Endodermal cell (in vitro differentiated cells): ENCODE measurements around the gene CHL1. TPM values are rescaled to one million over a fixed set of nuclear protein-coding genes. Genes with fewer than 3 reads are reported as not detected.

Experiments used
- DNase-seq: peaks from one replicate; pipeline ENCODE4 v3.0.0-alpha.2; 2017
- H3K27ac ChIP-seq: 2 replicates; pipeline ENCODE4 v1.5.1; 2013; ENCODE audit warnings: mild to moderate bottlenecking, low read depth, low read length, moderate library complexity
- H3K27me3 ChIP-seq: 2 replicates; pipeline ENCODE4 v1.6.1; 2013; ENCODE audit warnings: mild to moderate bottlenecking, low read length, moderate library complexity; ENCODE audit not compliant: insufficient read depth, control insufficient read depth, poor library complexity, severe bottlenecking
- H3K36me3 ChIP-seq: 2 replicates; pipeline ENCODE4 v1.7.0; 2013; ENCODE audit warnings: mild to moderate bottlenecking, low read length, moderate library complexity; ENCODE audit not compliant: control insufficient read depth, insufficient read depth
- H3K4me1 ChIP-seq: one replicate; pipeline ENCODE4 v1.7.0; 2013; ENCODE audit warnings: low read length; ENCODE audit not compliant: control insufficient read depth, insufficient read depth
- H3K4me3 ChIP-seq: 2 replicates; pipeline ENCODE4 v1.5.1; 2013; ENCODE audit warnings: mild to moderate bottlenecking, low read length, moderate library complexity
- H3K9ac ChIP-seq: 2 replicates; pipeline ENCODE4 v1.6.1; 2013; ENCODE audit warnings: mild to moderate bottlenecking, low read length, moderate library complexity; ENCODE audit not compliant: poor library complexity, severe bottlenecking; ENCODE audit errors: extremely low read depth
- H3K9me3 ChIP-seq: 2 replicates; pipeline ENCODE4 v1.6.1; 2013; ENCODE audit warnings: mild to moderate bottlenecking, low read length, moderate library complexity; ENCODE audit not compliant: control insufficient read depth
- H3K27ac Mint-ChIP-seq: 2 replicates; pipeline ENCODE4 v1.8.0; 2020; ENCODE audit warnings: mixed read lengths
- H3K27me3 Mint-ChIP-seq: 2 replicates; pipeline ENCODE4 v1.8.0; 2021; ENCODE audit warnings: mild to moderate bottlenecking, mixed read lengths; ENCODE audit not compliant: insufficient read depth
- H3K36me3 Mint-ChIP-seq: 2 replicates; pipeline ENCODE4 v1.8.0; 2020; ENCODE audit warnings: low read depth, mixed read lengths
- H3K4me1 Mint-ChIP-seq: 2 replicates; pipeline ENCODE4 v1.8.0; 2020; ENCODE audit warnings: mixed read lengths
- H3K4me3 Mint-ChIP-seq: 2 replicates; pipeline ENCODE4 v1.8.0; 2020; ENCODE audit warnings: mild to moderate bottlenecking, moderate library complexity, mixed read lengths
- H3K9me3 Mint-ChIP-seq: 2 replicates; pipeline ENCODE4 v1.8.0; 2020; ENCODE audit warnings: mild to moderate bottlenecking, mixed read lengths
- WGBS, 2 experiments: methylation state at CpG; one replicate each; pipeline versions ENCODE4 v1.1.5 to v1.1.7; 2013; ENCODE audit warnings: missing lambda C conversion rate in 2 of 2, mixed read lengths in 1 of 2; ENCODE audit not compliant: insufficient coverage in 1 of 2, insufficient read length in 1 of 2; 5-methylcytosine and 5-hydroxymethylcytosine counted together
- total RNA-seq, 2 donors: library from RNA; stranded (reverse); fragmentation: NEBNext Ultra II Directional in 1 of 2; extraction: Animal tissue kit (Norgen Biotek cat#: 25700) in 1 of 2; gene quantifications; 2 replicates in 1 of 2; 3 replicates in 1 of 2; pipeline ENCODE4 v1.2.1, GENCODE V29; 2021
- TF ChIP-seq, protein P1 (sequence below): fragments of 200-600 bp; sonication (generic); conservative IDR thresholded peaks from 2 replicates; pipeline ENCODE4 v1.5.0; 2021; ENCODE audit warnings: antibody characterized with exemption, mild to moderate bottlenecking

Gene CHL1
- total RNA-seq, 2 donors from 2014 or later, result 2.2 to 2.8 TPM

DNA sequence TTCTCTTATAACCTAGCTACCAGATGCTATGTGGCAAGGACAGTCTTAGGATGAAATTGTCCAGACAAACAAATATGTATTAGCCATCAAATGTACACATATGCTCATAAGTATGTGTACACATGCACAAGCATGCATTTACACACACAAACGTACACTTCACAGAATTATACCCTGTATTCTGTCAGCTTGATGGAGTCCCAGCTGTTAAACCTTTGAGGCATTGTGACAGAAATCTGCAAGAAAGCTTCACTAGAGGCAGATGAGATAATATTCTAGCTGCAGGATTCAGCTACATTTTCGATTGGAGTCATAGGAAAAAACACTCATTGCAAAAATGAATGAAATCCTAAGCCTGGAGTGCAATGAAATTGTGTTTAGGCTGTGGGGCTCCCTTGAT lies 110.6 kb downstream of the CHL1 start:
- Mint-ChIP-seq H3K36me3 (no peaks in the 10 kb centered on the region), H3K4me3 (no peak overlapping the region), H3K27me3 (peaks cover 86% of the 10 kb centered on the region), H3K9me3 (no peaks in the 10 kb centered on the region), H3K4me1 (peaks cover 5% of the 10 kb centered on the region), H3K27ac (no peak overlapping the region)
- H3K36me3 ChIP-seq, result no peaks in the 10 kb centered on the region
- TF ChIP-seq, protein P1, sequence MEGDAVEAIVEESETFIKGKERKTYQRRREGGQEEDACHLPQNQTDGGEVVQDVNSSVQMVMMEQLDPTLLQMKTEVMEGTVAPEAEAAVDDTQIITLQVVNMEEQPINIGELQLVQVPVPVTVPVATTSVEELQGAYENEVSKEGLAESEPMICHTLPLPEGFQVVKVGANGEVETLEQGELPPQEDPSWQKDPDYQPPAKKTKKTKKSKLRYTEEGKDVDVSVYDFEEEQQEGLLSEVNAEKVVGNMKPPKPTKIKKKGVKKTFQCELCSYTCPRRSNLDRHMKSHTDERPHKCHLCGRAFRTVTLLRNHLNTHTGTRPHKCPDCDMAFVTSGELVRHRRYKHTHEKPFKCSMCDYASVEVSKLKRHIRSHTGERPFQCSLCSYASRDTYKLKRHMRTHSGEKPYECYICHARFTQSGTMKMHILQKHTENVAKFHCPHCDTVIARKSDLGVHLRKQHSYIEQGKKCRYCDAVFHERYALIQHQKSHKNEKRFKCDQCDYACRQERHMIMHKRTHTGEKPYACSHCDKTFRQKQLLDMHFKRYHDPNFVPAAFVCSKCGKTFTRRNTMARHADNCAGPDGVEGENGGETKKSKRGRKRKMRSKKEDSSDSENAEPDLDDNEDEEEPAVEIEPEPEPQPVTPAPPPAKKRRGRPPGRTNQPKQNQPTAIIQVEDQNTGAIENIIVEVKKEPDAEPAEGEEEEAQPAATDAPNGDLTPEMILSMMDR, result no peak
- no peak overlapping the region for H3K4me3 ChIP-seq
- no peaks in the 10 kb centered on the region for H3K4me1 ChIP-seq
- 35 to 44% methylated on average over 2 of the region's 2 CpGs for WGBS, 2 experiments
- no peak for DNase-seq
- H3K27ac ChIP-seq, result no peak overlapping the region
- peaks cover 49% of the 10 kb centered on the region for H3K9me3 ChIP-seq
- no peak overlapping the region for H3K9ac ChIP-seq
- no peaks in the 10 kb centered on the region for H3K27me3 ChIP-seq

DNA sequence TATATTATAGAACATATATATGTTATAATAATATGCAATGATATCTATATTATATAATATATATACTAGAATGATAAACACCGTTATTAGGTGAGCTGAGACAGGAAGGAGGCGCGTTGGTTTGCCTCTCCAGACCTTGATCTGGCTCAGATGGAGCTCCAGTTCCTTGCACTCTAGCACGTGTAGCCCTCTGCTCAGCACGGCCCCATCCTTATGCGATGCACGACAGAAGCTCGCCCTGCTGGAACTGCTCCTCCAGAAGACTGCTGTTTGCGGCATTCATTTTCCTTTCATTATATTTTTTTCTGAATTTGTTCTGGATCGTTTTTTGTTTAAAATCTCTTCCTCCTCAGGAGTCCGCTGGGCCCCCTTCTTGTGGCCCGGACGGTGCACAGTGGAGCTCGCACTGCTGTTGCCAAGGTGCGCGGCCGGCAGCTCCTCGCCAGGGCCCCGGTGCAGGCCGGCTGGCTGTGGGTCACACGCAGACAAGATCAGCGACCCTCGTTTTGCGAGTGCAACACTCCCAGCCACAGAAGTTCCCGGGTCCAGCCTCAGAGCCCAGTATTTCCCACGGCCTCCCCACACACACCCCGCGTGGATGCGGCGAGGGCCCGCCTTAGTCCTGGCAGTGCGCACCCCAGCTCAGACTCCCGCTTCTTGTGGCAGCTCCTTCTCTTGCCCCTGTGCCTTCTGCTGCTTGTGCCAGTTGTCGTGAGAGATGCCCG lies 112.2 kb downstream of the CHL1 start:
- peaks cover 9% of the 10 kb centered on the region for H3K4me1 Mint-ChIP-seq
- TF ChIP-seq, protein P1, result no peak
- Histone ChIP-seq H3K9ac (no peak overlapping the region), H3K9me3 (peaks cover 65% of the 10 kb centered on the region), H3K36me3 (no peaks in the 10 kb centered on the region), H3K4me3 (no peak overlapping the region), H3K27ac (no peak overlapping the region), H3K27me3 (no peaks in the 10 kb centered on the region), H3K4me1 (no peaks in the 10 kb centered on the region)
- no peaks in the 10 kb centered on the region for H3K9me3 Mint-ChIP-seq
- H3K27me3 Mint-ChIP-seq, result peaks cover 86% of the 10 kb centered on the region
- no peak overlapping the region for H3K4me3 Mint-ChIP-seq
- 81 to 89% methylated on average over 11 to 35 of the region's 35 CpGs for WGBS, 2 experiments
- H3K27ac Mint-ChIP-seq, result no peak overlapping the region
- peak; percentile 48 for DNase-seq
- no peaks in the 10 kb centered on the region for H3K36me3 Mint-ChIP-seq

DNA sequence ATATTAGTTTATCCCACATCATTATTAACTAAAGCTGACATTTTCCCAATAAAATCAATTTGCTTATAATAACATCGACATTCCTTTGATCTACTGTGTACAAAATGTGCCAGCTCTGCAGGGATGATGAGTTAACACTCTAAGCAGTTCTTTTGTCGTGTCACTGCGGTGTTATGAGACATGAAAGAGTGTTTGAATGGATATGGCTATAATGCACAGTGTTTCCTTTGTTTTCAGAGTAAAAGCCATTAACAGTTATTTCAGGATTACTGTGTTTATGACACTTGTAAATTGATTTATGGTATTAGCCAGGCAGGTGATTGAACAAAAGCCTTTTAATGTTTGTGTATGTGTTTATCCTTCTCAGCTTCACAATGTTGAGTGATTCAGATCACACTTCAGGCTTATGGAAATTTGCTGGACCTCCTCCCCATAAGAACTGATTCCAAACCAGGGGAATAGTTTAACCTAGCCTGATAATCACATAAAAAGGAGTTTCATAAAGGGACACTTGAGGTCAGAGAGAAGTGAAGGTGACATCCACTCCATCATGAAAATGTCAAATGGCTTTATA lies 115.7 kb downstream of the CHL1 start:
- Histone ChIP-seq H3K36me3 (no peaks in the 10 kb centered on the region), H3K4me1 (no peaks in the 10 kb centered on the region), H3K4me3 (no peak overlapping the region), H3K9ac (no peak overlapping the region), H3K27me3 (no peaks in the 10 kb centered on the region), H3K9me3 (peaks cover 77% of the 10 kb centered on the region), H3K27ac (no peak overlapping the region)
- no peaks in the 10 kb centered on the region for H3K36me3 Mint-ChIP-seq
- H3K27ac Mint-ChIP-seq, result no peak overlapping the region
- H3K27me3 Mint-ChIP-seq, result peaks cover 93% of the 10 kb centered on the region
- no peak for DNase-seq
- WGBS, 2 experiments, result 57 to 88% methylated on average over 2 to 3 of the region's 3 CpGs
- no peaks in the 10 kb centered on the region for H3K9me3 Mint-ChIP-seq
- TF ChIP-seq, protein P1, result no peak
- H3K4me3 Mint-ChIP-seq, result no peak overlapping the region
- peaks cover 9% of the 10 kb centered on the region for H3K4me1 Mint-ChIP-seq
